Motor neuron (in vitro differentiated cells): ENCODE data around the gene GPR156. TPM values are rescaled to one million over a fixed set of nuclear protein-coding genes. Genes with fewer than 3 reads are reported as not detected.
A peak's percentile ranks its signal among the peaks of the same experiment; 100 is the strongest.

Experiments
- ATAC-seq, 8 experiments: fragments of 200-7000 bp; cut with Tn5 transposase; replicated peaks in 6 of 8; 2 replicates each; pipeline ENCODE4 v1.8.0; 2021; ENCODE audit warnings: mild to moderate bottlenecking in 8 of 8, moderate library complexity in 8 of 8
- H3K27ac ChIP-seq, 2 donors: fragments of 250-450 bp; sonication (Bioruptor Pico); 2 replicates each; pipeline ENCODE4 v1.9.0; 2021; ENCODE audit warnings: antibody characterized with exemption in 2 of 2, mild to moderate bottlenecking in 2 of 2, moderate library complexity in 1 of 2
- H3K4me1 ChIP-seq, 2 donors: fragments of 250-450 bp; sonication (Bioruptor Pico); replicated peaks in 1 of 2; 2 replicates each; pipeline ENCODE4 v1.6.1; 2021; ENCODE audit warnings: antibody characterized with exemption in 2 of 2, mild to moderate bottlenecking in 2 of 2, moderate library complexity in 1 of 2
- H3K4me3 ChIP-seq, 5 donors: fragments of 250-450 bp; sonication (Bioruptor Pico); 2 replicates each; pipeline ENCODE4 v1.9.0; 2021; ENCODE audit warnings: antibody characterized with exemption in 5 of 5, mild to moderate bottlenecking in 5 of 5, moderate library complexity in 4 of 5
- WGBS, 10 experiments: fragments of 450-650 bp; shearing (Covaris generic); methylation state at CpG; one replicate each; pipeline ENCODE4 v1.0.0; 2022; 5-methylcytosine and 5-hydroxymethylcytosine counted together
- in situ Hi-C, 9 experiments: fragments of 400-800 bp; cut with MboI; loops; one replicate each; pipeline ENCODE4 v1.15.0; 2021; ENCODE audit warnings: low sequenced_read_pairs in 9 of 9, low pct_unique_long_range_greater_than_20kb in 2 of 9; ENCODE audit not compliant: unreplicated experiment in 9 of 9
- total RNA-seq, 8 experiments: library from RNA; unstranded; fragments of 300-600 nt; gene quantifications; 2 replicates each; pipeline versions ENCODE4 v1.2.3 to v1.2.4, GENCODE V29; 2022

Gene GPR156
- total RNA-seq, 8 experiments from 2014 or later = 0.33 to 2.3 (median 1.2) TPM

DNA sequence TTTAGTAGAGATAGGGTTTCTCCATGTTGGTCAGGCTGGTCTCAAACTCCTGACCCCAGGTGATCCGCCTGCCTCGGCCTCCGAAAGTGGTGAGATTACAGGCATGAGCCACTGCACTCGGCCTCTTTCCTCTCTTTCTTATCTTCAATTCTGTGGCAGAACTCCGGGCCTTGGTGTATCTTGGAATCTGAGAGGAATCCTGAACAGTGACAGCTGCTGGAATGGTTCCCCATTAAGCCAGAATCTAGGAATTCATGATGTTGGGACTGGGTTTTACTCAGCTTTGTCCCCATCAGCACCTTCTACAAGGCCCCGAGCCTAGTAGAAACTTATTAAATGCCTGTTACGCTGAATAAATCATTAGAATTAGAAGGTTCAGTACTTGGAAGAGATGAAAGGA, 81.4 kb downstream of the GPR156 start:
- 83 to 100% (median 97%) methylated on average over 2 to 7 of the region's 7 CpGs; no CpG with 5 or more reads in 4 of the 10 experiments for WGBS, 10 experiments
- H3K4me1 ChIP-seq = peaks cover 28 to 30% of the 10 kb centered on the region in 2 donors
- in situ Hi-C loops = no loop called here
- no peak overlapping the region for H3K4me3 ChIP-seq
- no peak for ATAC-seq
- no peak overlapping the region for H3K27ac ChIP-seq

GRCh38 chr3:120203016-120203415, 82.0 kb downstream of the GPR156 start:
- in situ Hi-C loops = no loop called here
- 0 to 50% (median 28%) methylated on average over 1 to 2 of the region's 2 CpGs; no CpG with 5 or more reads in 2 of the 10 experiments for WGBS, 10 experiments
- H3K27ac ChIP-seq = peak overlapping the region in 1 of 2 donors; percentile 18
- H3K4me1 ChIP-seq = peaks cover 32 to 34% of the 10 kb centered on the region in 2 donors
- no peak overlapping the region for H3K4me3 ChIP-seq
- peak; percentile 54 to 91 (median 69) for ATAC-seq

DNA sequence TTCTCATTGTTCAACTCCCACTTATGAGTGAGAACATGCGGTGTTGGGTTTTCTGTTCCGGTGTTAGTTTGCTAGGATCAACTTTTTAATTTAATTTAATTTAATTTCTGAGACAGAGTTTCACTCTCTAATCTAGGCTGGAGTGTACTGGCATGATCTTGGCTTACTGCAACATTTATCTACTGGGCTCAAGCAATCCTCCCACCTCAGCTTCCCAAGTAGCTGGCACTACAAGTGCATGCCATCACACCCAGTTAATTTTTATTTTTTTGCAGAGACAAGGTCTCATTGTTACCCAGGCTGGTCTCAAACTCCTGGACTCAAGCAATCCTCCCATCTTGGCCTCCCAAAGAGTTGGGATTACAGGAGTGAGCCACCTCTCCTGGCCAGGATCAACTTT, 82.7 kb downstream of the GPR156 start:
- 83 to 100% methylated on average over 1 of the region's 2 CpGs; no CpG with 5 or more reads in 8 of the 10 experiments for WGBS, 10 experiments
- Histone ChIP-seq H3K4me1 (peaks cover 32 to 34% of the 10 kb centered on the region in 2 donors), H3K4me3 (no peak overlapping the region), H3K27ac (no peak overlapping the region)
- in situ Hi-C loops = no loop called here
- no peak for ATAC-seq

GRCh38 chr3:120200493-120201235, 84.4 kb downstream of the GPR156 start:
- H3K4me1 ChIP-seq = peaks cover 34 to 36% of the 10 kb centered on the region in 2 donors
- WGBS, 10 experiments = 30 to 100% (median 80%) methylated on average over 2 to 5 of the region's 6 CpGs; no CpG with 5 or more reads in 1 of the 10 experiments
- H3K4me3 ChIP-seq = no peak overlapping the region
- peak in 5 of 8 experiments; percentile 59 to 94 (median 90) for ATAC-seq
- H3K27ac ChIP-seq = peak overlapping the region; percentile 37 to 76
- in situ Hi-C loops = no loop called here

DNA sequence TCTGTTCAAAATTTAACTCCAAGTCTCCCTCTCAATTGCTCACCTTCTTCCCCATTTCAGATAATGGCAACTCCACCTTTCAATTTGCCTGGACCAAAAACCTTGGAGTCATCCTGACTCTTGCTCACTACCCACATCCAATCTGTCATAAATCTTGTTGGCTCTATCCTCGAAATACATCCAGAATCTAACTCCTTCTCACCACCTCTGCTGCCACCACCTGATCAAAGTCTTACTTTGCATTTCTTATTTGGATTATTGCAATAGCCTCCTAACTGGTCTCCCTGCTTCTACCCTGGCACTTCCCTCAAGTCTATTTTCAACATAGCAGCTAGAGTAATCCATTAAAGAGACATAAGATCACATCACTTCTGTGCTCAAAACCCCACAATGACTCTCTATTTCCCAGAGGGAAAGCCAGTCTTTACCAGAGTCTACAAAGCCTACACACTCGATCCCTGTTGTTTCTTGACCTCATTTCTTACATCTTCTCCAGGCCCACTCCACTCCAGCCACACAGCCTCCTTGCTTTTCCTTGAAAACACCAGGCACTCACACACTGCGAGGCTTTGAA, 86.6 kb downstream of the GPR156 start:
- Histone ChIP-seq H3K27ac (no peak overlapping the region), H3K4me3 (no peak overlapping the region), H3K4me1 (peaks cover 30 to 36% of the 10 kb centered on the region in 2 donors)
- in situ Hi-C loops = loop anchor here in 3 of 9 experiments (25.0 kb wide), 1 partner anchor 311 kb away; no protein-coding TSS in a partner anchor
- peak in 5 of 8 experiments; percentile 27 to 44 (median 30) for ATAC-seq
- 54 to 100% (median 91%) methylated on average over 1 to 3 of the region's 3 CpGs; no CpG with 5 or more reads in 2 of the 10 experiments for WGBS, 10 experiments

GRCh38 chr3:120196812-120197211, 88.2 kb downstream of the GPR156 start:
- WGBS, 10 experiments = 11 to 80% (median 42%) methylated on average over 1 to 2 of the region's 2 CpGs
- Histone ChIP-seq H3K27ac (no peak overlapping the region), H3K4me3 (no peak overlapping the region), H3K4me1 (peaks cover 23 to 29% of the 10 kb centered on the region in 2 donors)
- in situ Hi-C loops = loop anchor here in 3 of 9 experiments (25.0 kb wide), 1 partner anchor 310 kb away; no protein-coding TSS in a partner anchor
- ATAC-seq = no peak

- Histone ChIP-seq H3K27ac (no peak overlapping the region), H3K4me1 (peaks cover 22 to 26% of the 10 kb centered on the region in 2 donors), H3K4me3 (no peak overlapping the region)
- peak in 1 of 8 experiments; percentile 60 for ATAC-seq
- in situ Hi-C loops = loop anchor here in 3 of 9 experiments (25.0 kb wide), 1 partner anchor 309 kb away; no protein-coding TSS in a partner anchor
- WGBS, 10 experiments = 60 to 100% (median 86%) methylated on average over 1 to 4 of the region's 4 CpGs; no CpG with 5 or more reads in 1 of the 10 experiments
Observed at GRCh38 chr3:120196333-120196732, 88.7 kb downstream of the GPR156 start.

DNA sequence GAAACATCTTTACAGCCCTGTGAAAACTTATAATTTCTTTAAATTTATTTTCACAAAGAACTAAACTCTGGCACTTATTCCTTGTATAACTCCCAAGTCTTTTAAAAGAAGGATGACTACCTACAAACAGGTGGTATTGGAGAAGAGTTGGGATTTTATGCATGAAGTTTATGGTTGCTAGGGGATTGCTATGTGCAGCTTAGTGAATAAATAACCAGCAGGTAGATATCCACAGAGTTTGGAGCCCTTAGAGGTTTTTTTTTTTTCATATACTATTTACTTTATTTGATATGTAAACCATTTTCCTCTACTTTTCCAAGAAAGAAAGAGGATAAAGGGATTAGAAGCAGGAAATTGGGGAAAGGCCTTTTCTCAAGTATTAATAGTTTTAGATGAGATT, 91.5 kb downstream of the GPR156 start:
- H3K4me3 ChIP-seq = no peak overlapping the region
- in situ Hi-C loops = loop anchor here in 3 of 9 experiments (25.0 kb wide), 1 partner anchor 306 kb away; no protein-coding TSS in a partner anchor
- no peak overlapping the region for H3K27ac ChIP-seq
- ATAC-seq = no peak
- peaks cover 3 to 7% of the 10 kb centered on the region in 2 donors for H3K4me1 ChIP-seq

- in situ Hi-C loops = loop anchor here in 3 of 9 experiments (25.0 kb wide), 1 partner anchor 305 kb away; no protein-coding TSS in a partner anchor
- Histone ChIP-seq H3K4me3 (no peak overlapping the region), H3K4me1 (peaks cover 0 to 4% of the 10 kb centered on the region in 2 donors), H3K27ac (no peak overlapping the region)
- WGBS, 10 experiments = 64 to 100% (median 80%) methylated on average over 1 to 2 of the region's 3 CpGs; no CpG with 5 or more reads in 5 of the 10 experiments
- ATAC-seq = no peak
Observed at GRCh38 chr3:120192579-120192978, 92.4 kb downstream of the GPR156 start.

DNA sequence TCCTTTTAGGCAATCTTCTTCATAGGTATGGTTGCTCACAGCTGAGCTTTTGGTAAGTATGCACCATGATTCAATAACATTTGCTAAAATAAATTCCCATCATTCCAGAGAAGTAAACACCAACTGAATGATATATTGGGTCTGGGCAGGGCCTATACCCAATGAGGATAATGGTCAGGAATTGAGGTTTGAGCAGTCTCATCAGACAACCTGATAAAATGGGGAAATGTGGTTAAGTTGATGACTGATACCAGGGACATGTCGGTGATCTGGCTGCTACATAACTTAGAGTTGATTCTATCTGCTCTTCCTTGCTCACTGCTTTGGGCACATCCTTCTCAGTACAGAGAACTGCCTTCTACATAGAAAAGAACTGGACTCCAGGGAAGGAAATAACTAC, 92.9 kb downstream of the GPR156 start:
- no peak for ATAC-seq
- in situ Hi-C loops = loop anchor here in 3 of 9 experiments (25.0 kb wide), 1 partner anchor 305 kb away; no protein-coding TSS in a partner anchor
- 11% methylated on average over 1 of the region's 1 CpG; no CpG with 5 or more reads in 9 of the 10 experiments for WGBS, 10 experiments
- Histone ChIP-seq H3K27ac (no peak overlapping the region), H3K4me3 (no peak overlapping the region), H3K4me1 (peaks cover 0 to 4% of the 10 kb centered on the region in 2 donors)

DNA sequence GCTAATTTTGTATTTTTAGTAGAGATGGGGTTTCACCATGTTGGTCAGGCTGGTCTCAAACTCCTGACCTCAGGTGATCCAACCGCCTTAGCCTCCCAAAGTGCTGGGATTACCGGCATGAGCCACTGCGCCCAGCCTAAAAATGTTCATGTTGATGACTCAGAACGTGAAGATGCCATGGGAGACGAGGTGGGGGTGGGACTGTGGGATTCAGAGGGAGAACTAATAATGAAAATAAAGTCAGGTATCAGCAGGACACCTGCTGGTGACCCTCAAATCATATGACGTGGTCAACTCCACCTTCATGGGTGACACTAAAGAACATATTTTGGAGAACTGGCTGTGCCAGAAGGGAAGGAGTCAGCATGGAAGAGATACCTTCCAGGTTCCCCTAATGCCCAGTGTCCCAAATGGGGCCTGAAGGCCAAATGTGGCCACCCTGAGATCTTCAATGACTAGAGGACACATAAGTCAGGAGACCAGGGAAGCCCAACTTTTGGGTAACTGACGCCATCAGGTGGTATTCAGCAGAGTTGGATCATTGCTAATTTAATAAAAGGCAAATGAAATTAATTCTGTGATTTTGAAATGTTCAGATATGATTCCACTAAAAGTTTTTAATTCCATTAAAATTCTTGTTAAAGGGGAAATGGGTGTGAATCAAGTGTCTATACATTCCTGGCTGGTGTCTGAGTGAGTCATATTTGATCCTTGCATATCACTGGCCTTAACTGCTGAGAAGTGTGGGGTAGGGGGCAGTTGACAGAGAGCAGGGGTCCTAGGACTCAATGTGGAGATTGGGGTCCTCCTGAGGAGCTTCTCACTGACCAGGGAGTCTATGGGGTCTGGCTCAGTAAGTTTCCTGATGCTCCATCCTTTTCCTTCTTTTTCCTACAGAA, 102.2 kb downstream of the GPR156 start:
- Histone ChIP-seq H3K4me3 (no peak overlapping the region), H3K27ac (no peak overlapping the region), H3K4me1 (peaks cover under 1 to 1% of the 10 kb centered on the region in 2 donors)
- in situ Hi-C loops = loop anchor here in 3 of 9 experiments (25.0 kb wide), 1 partner anchor 296 kb away; no protein-coding TSS in a partner anchor
- ATAC-seq = peak in 3 of 8 experiments; percentile 59 to 65 (median 65)
- 33 to 100% (median 90%) methylated on average over 1 to 2 of the region's 7 CpGs; no CpG with 5 or more reads in 5 of the 10 experiments for WGBS, 10 experiments

GRCh38 chr3:120181632-120182031, 103.4 kb downstream of the GPR156 start:
- ATAC-seq = peak in 2 of 8 experiments; percentile 15 to 23
- 75 to 100% (median 88%) methylated on average over 1 of the region's 1 CpG; no CpG with 5 or more reads in 5 of the 10 experiments for WGBS, 10 experiments
- H3K4me3 ChIP-seq = no peak overlapping the region
- in situ Hi-C loops = loop anchor here in 3 of 9 experiments (25.0 kb wide), 1 partner anchor 294 kb away; no protein-coding TSS in a partner anchor
- H3K4me1 ChIP-seq = peaks cover 13% of the 10 kb centered on the region in 2 donors
- H3K27ac ChIP-seq = no peak overlapping the region
